HT1080 (cell line): Measurements from ENCODE around the gene STOML2. TPM values are rescaled to one million over a fixed set of nuclear protein-coding genes. Genes with fewer than 3 reads are reported as not detected.

Experiments
- DNase-seq: peaks from one replicate; pipeline ENCODE4 v3.0.0-alpha.2; 2015; ENCODE audit warnings: low read depth
- total RNA-seq: library from RNA; depleted of rRNA; stranded (reverse); fragments of >200 nt; shearing (Covaris generic); gene quantifications from 2 replicates; pipeline ENCODE4 v1.2.3, GENCODE V29; 2014; rRNA removed

Gene STOML2
- total RNA-seq, 1 experiment from 2014 or later = 296 TPM

DNA sequence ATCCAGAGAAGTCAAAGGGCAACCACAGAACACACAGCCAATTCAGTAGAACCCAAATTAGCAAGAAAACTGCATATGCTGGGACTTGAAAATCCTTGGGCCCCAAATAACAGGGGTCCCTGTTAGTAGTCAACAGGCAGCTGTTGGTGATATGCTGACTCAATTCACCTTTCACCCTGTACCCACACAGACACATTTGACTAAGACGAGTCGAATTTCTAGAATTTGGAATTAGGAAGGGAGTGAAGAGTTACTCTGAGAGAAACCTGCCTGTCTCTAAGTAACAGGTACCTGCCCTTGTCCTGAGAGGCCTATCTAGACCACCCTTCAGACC, 29.7 kb downstream of the STOML2 start:
- no peak for DNase-seq

DNA sequence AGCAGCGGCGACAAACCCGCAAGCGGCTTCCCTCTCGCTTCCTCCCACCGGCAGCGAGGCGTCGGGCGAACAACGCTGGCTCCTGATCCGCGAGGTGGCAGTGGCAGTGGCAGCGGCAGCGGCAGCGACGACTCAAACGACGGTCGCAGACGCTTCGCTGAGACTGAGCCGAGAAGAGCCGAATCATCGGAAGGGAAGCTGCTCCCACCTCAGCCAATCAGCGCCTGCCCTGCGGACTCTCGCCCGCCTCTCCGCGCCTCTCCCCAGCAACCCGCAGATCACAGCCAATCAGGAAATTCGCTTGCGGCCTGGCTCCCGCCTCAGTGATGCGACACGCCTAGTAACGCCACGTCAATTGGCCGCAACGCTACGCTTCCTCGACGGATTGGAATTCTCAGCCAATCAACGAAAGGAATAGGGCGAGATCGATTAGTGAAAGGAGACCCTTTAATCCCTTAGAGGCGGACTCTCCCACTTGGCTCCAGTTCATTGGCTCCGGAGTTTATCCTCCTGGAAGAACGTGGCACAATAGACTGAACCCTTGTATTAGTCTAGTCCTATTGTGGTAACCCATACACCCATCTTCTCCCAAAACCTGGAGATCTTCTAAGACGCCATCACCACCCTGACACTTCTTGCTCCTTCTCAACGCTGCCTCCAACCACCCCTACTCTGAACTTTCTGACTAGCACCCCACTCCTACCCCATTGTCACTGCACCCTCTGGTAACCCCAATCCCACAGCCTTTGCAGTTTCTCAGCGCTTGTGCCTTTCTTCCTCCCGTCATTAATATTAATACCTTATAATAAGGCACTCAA, 30.3 kb downstream of the STOML2 start, which contains the start of gene VCP:
TSS of gene VCP (minus strand) at position 165 of the 818 bp plus-strand sequence. CDS start 272 bp downstream, outside the sequence.
- DNase-seq = peak; percentile 99

DNA sequence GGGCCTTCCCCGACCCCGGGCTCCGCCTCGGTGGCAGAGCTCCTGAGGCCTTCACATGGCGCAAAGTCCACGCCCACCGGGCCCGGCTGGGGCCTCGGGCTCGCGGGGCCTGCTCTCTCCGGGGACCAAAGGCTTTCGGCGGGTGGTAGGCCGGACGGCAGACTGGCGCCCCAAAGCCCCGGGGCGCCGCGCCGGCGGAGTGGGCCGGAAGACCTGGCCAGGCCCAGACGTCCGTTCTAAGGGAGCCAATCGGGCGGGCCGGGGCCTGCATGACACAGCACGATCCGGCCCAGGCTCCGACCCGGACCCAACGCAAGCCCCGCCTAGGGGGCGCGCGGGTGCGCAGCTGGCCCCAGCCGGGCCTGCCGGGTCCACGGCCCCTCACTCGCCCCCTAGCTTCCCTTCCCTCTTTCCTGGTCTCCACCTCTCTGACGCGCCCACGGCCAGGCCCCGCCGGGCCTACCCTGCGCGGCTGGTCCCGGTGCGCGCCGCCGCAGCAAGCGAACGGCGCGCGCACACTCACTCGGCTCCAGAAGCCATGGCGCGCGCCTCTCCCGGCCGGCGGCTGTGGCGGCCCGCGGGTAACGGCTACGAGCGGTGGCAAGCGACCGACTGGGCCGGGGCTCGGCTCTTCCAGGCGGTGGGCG, 31.0 kb downstream of the STOML2 start:
- DNase-seq = peak; percentile 91

DNA sequence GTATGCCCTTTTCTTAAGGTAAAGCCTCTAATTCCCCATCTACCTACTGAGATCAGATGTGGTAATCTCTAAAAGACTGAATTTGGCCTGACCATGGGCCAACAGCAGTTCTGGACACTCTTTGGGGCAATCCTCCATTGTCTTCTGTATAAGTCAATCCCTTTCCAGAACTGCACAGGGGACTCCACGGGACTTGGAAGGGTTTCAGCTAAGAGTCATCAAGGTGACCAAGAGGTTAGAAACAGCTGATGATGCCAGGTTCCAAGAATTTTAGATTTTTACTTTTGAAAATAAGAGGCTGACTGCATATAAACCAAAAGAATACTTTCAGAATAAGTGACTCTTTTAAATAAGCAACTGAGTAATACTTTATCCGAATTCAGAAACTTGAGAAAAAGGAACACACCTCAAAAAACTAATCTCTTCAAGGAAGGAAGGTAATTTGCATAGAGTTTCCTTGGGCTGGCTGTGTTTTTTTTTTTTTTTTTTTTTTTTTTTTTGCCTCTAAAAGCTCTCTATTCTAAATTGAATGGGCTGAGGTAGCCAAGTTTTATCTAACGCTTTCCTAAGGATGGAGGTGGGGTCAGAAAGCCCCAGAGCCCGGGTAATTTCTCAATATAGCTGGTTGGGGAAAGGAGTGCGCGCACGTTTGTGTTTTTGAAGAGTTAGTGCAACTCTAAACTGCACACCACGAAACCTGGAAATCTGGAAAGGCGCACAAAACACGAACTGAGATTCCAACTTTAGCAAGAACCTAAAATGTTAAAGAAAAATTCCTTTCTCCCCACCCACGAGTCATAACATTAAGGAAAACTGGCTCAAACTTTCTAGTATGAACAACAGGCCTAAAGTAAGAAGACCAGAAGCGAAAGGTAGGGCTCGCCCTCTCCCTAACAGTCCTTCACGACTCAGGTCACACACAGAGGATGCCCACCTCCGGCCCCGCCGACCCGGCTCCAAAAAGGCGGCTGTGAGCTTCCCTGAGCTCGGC, 31.8 kb downstream of the STOML2 start:
- DNase-seq = no peak

DNA sequence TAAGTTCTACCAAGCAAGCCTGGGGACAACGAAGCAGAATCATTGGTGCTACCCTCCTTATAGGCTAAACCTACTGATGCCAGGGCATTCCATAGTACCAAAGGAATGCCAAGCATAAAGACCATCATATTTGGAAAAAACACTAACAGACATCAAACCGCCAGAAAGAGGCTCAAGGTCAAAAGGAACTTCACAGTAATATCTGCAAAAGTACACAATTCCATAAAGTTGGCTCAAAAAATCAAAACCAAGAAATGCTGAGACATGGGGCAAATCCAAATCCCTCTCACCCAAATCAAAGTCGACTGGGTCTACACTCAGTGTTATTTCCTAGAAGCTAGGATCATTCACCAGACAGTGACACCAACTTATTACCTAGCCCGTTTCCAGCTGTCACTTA, 33.9 kb downstream of the STOML2 start:
- DNase-seq = no peak

DNA sequence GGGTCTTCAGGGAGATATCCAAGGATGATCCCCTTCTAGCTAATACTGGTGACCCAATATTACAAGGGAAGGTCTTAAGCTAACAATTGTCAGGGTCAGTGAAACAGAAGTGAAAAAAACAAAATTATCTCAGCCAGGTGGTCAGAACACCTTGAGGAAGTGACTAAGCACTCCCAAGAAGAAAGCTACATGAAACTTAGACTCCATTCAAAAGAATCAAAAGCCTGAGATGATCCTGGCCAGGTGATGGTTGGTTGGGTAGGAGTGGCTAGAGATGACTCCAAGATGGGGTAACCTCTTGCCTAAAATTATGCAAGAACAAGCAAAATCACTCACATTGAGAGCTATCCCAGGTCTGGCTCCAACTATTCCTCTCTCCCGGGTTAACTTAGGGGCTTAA, 35.9 kb downstream of the STOML2 start:
- DNase-seq = no peak

DNA sequence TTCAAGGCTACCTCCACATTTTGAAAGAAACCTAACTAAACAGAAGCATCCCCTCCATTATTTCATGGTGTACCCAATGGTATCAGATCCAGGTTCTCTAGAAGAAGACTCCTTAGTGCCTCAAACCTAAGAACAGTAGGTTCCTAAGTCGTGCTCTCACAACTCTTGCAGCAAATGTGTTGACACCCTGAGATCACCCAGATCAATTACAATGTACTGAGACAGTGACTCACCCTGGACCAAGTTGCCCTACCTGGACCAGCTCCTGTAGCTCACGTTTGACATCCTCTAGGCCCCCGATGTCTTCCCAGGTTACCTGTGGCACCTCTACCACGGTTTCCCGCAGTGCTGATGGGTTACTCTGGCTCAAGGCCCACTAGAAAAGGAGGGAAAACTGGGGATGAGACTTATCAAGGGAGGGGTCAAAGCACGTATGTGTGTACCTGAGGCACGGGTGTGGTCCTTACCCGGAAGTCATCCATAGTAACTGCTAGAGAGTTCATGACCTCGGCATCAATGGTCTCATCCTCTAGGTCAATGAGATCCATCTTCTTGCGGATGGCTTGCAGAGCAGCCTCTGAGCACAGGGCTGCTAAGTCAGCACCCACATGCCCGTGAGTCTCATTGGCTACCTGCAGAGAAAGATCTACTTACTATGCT, 42.3 kb downstream of the STOML2 start:
- no peak for DNase-seq

DNA sequence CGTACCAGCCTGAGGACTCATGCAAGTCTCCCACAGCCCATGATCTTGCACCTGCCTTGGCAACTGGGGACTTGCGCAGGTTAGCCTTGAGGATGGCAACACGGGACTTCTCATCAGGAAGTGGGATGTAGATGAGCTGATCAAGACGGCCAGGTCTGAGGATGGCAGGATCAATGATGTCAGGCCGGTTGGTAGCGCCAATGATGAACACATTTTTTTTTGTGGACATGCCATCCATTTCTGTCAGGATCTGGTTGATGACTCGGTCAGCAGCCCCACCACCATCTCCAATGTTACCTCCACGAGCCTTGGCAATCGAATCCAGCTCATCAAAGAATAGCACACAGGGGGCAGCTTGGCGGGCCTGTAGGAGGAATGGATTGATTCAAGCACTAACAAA, 43.5 kb downstream of the STOML2 start:
- DNase-seq = no peak

DNA sequence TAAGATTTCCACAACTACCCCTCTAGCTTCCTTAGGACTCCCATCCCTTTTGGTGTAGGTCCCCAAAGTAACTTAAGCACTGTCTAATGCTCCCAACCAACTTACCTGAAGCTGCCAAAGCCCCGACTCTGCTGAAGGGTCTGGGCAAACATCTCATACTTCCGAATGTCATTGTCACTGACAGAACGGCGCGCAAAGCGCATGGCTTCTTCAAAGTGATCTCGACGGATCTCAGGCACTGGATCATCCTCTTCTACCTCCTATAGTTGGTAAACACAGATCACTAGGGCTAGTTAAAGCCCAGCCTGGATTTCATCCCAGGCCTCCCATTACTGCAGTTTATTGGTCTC, 45.7 kb downstream of the STOML2 start:
- no peak for DNase-seq

DNA sequence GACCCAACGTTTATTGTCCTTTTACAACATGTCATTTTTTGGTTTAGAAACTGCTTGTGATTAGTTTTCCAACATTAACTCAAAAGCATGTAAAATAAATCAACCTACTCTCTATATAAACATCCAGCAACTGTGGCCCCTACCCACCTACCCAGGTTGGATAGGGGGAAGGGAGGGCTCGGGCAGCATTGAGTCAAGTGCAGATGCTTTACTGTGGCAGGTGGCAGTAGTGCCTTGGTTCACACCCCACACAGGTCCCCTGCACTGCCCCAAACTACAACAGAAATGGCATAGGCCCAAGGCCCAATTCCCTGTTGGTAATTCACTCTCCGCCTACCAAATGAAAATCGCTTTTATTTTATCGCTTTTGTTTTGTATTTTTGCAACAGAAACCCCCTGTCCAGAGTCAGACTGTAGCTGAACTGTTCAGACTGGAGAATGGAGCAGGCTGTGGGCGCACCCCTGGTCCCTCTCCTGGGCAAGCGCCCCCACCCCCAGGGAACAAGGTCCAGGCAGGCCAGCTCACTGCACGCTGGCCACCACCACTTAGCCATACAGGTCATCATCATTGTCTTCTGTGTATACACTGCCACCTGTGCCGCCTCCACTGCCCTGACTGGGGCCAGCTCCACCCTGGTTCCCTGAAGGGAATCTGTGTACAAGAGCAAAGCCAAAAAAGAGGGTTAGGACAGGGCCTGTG, 46.2 kb downstream of the STOML2 start:
- DNase-seq = no peak

DNA sequence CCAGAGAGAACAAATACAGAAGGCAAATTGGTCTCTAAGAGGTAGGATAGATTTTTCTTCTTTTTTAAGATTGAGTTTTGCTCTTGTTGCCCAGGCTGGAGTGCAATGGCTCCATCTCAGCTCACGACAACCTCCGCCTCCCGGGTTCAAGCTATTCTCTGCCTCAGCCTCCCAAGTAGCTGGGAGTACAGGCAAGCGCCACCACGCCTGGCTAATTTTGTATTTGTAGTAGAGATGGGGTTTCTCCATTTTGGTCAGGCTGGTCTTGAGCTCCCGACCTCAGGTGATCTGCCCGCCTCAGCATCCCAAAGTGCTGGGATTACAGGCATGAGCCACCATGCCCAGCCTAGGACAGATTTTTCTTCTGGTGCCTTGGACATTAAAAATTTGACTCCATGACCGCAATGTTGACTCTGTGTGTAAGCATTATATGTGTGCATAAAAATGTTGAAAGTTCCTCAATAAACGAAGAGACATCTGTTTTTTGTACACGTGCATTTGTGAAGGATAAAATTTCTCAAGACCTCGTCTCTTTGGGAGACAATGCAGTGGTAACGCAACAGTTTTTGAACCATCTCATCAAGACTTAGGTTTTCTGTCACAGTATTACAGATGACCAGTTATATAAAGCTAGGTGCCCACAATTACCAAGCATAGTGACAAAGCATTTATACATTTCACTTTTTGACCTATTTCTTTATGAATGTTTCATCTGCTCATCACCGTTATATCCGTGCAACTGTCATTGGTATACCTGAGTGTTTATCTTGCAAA, 47.9 kb downstream of the STOML2 start:
- no peak for DNase-seq

DNA sequence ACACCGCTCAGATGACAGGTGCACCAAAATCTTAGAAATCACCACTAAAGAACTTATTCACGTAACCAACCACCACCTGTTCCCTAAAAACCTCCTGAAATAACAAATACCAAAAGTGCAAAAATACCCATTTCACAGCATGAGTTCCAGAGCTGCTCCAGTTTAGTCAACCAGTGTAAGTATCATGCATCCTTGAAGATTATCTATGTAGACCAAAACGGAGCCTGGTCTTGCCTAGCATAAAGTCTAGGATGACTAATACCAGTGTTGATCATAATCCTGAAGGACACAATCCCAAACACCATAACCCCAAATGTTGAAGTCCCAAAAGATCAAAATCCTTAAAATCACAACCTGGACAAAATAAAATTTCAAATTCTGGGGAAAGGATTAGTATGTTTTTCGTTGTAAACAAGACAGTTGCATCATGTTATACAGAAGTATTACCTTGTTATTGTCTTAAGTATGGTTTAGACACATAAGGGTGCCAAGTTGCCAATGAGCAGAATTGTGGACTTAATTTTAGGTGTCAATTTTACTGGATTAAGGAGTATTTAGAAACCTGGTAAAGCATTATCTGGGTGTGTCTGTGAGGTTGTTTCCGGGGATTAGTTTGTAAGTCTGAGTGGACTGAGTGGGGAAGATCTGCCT, 48.6 kb downstream of the STOML2 start:
- DNase-seq = no peak

DNA sequence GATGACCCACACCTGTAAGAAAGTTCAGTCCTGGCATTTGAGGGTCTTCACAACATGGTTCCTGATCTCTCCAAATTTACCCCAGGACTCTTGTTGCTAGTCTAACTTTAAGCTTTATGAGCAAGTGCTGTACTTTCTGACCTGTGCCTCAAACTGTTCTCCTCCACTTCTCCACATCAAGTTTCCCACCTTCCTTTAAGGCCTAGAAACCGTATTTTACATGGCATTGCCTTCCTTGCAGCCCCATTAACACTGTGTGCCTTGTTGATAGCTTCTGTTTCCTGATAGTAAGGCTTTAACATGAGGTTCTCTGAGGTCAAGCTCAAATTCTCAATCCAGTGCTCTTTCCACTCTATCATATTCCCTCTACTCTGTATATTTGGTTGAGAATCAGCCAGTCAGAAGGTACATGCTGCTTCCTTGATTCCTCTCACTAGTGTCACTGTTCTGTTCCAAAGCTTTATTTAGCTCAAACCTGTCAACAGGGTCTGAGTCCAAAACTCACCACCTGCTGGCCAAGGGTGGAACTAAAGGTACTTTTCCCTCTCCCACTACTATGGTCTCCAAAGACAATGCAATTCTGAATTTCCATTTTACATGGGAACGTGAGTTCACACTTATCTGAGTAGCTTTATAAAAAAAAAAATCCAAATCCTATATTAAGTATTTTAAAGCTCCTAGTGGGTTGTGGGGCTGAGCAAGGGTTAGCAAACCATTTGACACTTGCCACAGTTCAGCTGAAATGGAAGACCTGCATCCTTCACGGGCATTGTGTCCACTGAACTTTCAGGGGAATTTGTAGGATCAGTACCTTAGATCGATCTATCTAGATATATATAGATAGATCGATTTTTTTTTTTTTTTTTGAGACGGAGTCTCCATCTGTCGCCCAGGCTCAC, 51.6 kb downstream of the STOML2 start:
- DNase-seq = peak; percentile 43

Other genes starting within 250 kb of the STOML2 start
- not detected in 2 replicates for gene PHF24, start 144.8 kb downstream of the STOML2 start, total RNA-seq
- 7.1 and 9.5 TPM in 2 replicates for gene DNAJB5, start 113.4 kb downstream of the STOML2 start, total RNA-seq
- gene VCP, start 30.5 kb downstream of the STOML2 start, total RNA-seq = 396 and 426 TPM in 2 replicates
- 49.5 and 52.2 TPM in 2 replicates for gene FANCG, start 23.2 kb downstream of the STOML2 start, total RNA-seq
- 26.1 and 27.5 TPM in 2 replicates for gene PIGO, start 6.5 kb downstream of the STOML2 start, total RNA-seq
- gene ATOSB, start 12.7 kb upstream of the STOML2 start, total RNA-seq = 10.9 and 13.9 TPM in 2 replicates
- gene UNC13B, start 58.9 kb upstream of the STOML2 start, total RNA-seq = 9.5 and 10.7 TPM in 2 replicates